Cardiac muscle cell (in vitro differentiated cells and primary cell): Measurements from ENCODE around the gene ATXN8OS. TPM values are rescaled to one million over a fixed set of nuclear protein-coding genes. Genes with fewer than 3 reads are reported as not detected.
A peak's percentile ranks its signal among the peaks of the same experiment; 100 is the strongest.

Experiments used
- DNase-seq, 2 donors: peaks; one replicate each; pipeline versions ENCODE4 v3.0.0 to v3.0.0-alpha.2; 2010 to 2017; ENCODE audit warnings: low read depth in 1 of 2, low spot score in 1 of 2
- H3K27ac ChIP-seq: fragments of 200-600 bp; sonication (generic); 2 replicates; pipeline ENCODE4 v1.5.1; 2016
- H3K27me3 ChIP-seq: fragments of 200-600 bp; sonication (generic); 2 replicates; pipeline ENCODE4 v1.6.0; 2016; ENCODE audit warnings: control low read depth
- H3K36me3 ChIP-seq: fragments of 200-600 bp; sonication (generic); 2 replicates; pipeline ENCODE4 v1.5.1; 2016; ENCODE audit warnings: control low read depth
- H3K4me1 ChIP-seq: fragments of 200-600 bp; sonication (generic); 2 replicates; pipeline ENCODE4 v1.8.1; 2017; ENCODE audit warnings: low read depth, mild to moderate bottlenecking, mixed run types
- H3K4me3 ChIP-seq: fragments of 200-600 bp; sonication (generic); 2 replicates; pipeline ENCODE4 v1.5.1; 2016; ENCODE audit warnings: mild to moderate bottlenecking
- H3K9me3 ChIP-seq: fragments of 200-600 bp; sonication (generic); 2 replicates; pipeline ENCODE4 v1.5.1; 2017; ENCODE audit warnings: low read depth, mild to moderate bottlenecking, control low read depth
- CTCF ChIP-seq: IDR thresholded peaks from 2 replicates; pipeline ENCODE4 v1.5.1; 2012; ENCODE audit warnings: low read depth, mild to moderate bottlenecking, low read length
- polyA plus RNA-seq: library from polyadenylated mRNA; unstranded; fragments of >200 nt; fragmentation: Nextera tagmentation; extraction: Ambion mirVana; gene quantifications from 2 replicates; pipeline ENCODE4 v1.2.1, GENCODE V29; 2016
- total RNA-seq: library from RNA; depleted of rRNA; stranded (reverse); fragments of >200 nt; gene quantifications from 2 replicates; pipeline ENCODE4 v1.2.3, GENCODE V29; 2016

The ATXN8OS gene
- total and polyA plus RNA-seq, 2 experiments from 2014 or later, result not detected

- H3K9me3 ChIP-seq, result no peaks in the 10 kb centered on the region
- H3K4me3 ChIP-seq, result no peak overlapping the region
- no peak overlapping the region for H3K27ac ChIP-seq
- DNase-seq, result peak in 1 of 2 donors; percentile 14
- no peak for TF ChIP-seq CTCF
- H3K27me3 ChIP-seq, result peaks cover 10% of the 10 kb centered on the region
- H3K36me3 ChIP-seq, result no peaks in the 10 kb centered on the region
- H3K4me1 ChIP-seq, result no peaks in the 10 kb centered on the region
These were observed 9.0 kb upstream of the ATXN8OS start for GRCh38 chr13:70098669-70099068.

GRCh38 chr13:70104481-70104880 lies 3.1 kb upstream of the ATXN8OS start:
- Histone ChIP-seq H3K27ac (no peak overlapping the region), H3K36me3 (no peaks in the 10 kb centered on the region), H3K9me3 (no peaks in the 10 kb centered on the region), H3K4me3 (no peak overlapping the region), H3K27me3 (peaks cover 62% of the 10 kb centered on the region), H3K4me1 (peaks cover 7% of the 10 kb centered on the region)
- TF ChIP-seq CTCF, result no peak
- DNase-seq, result no peak

- H3K4me3 ChIP-seq, result no peak overlapping the region
- no peaks in the 10 kb centered on the region for H3K9me3 ChIP-seq
- no peak overlapping the region for H3K27ac ChIP-seq
- no peak for DNase-seq
- peaks cover 87% of the 10 kb centered on the region for H3K27me3 ChIP-seq
- no peak for TF ChIP-seq CTCF
- peaks cover 7% of the 10 kb centered on the region for H3K4me1 ChIP-seq
- H3K36me3 ChIP-seq, result no peaks in the 10 kb centered on the region
These were observed 515 bp upstream of the ATXN8OS start for GRCh38 chr13:70107125-70107497.

- Histone ChIP-seq H3K4me1 (peaks cover 7% of the 10 kb centered on the region), H3K36me3 (no peaks in the 10 kb centered on the region), H3K27ac (no peak within 1 kb of the TSS), H3K9me3 (no peaks in the 10 kb centered on the region), H3K27me3 (peaks cover 78% of the 10 kb centered on the region), H3K4me3 (peak within 1 kb of the TSS; percentile 20)
- no peak for TF ChIP-seq CTCF
- no peak for DNase-seq
These were observed 905 bp downstream of the ATXN8OS start, which contains the start of gene KLHL1 for GRCh38 chr13:70108356-70109105. Gene KLHL1, minus strand, starts transcription at chr13:70108452. Its CDS starts 753 bp downstream, at chr13:70107699.

GRCh38 chr13:70117338-70117905 lies 9.8 kb downstream of the ATXN8OS start:
- H3K4me3 ChIP-seq, result no peak overlapping the region
- DNase-seq, result no peak
- H3K27ac ChIP-seq, result no peak overlapping the region
- no peaks in the 10 kb centered on the region for H3K36me3 ChIP-seq
- no peaks in the 10 kb centered on the region for H3K4me1 ChIP-seq
- TF ChIP-seq CTCF, result no peak
- H3K27me3 ChIP-seq, result no peaks in the 10 kb centered on the region
- no peaks in the 10 kb centered on the region for H3K9me3 ChIP-seq
